ENCODE results near the gene WRAP53. TPM values are rescaled to one million over a fixed set of nuclear protein-coding genes. Genes with fewer than 3 reads are reported as not detected.

WRAP53 gene
- total and polyA plus RNA-seq, 2 of the 13 experiments (the other 11 are each of a cell fraction or from before 2014, with no cell fraction given) = 7.0 to 19.5 TPM

GRCh38 chr17:7686222-7687071 is 1.8 kb upstream of the WRAP53 start (continued):
- TF ChIP-seq SCMH1 (CRISPR knock-in tag; IDR thresholded peaks at IDR 0.05; ENCODE audit: borderline replicate concordance) (no peak), PHF8 (CRISPR knock-in tag; IDR thresholded peaks at IDR 0.05) (peak; percentile 41), ZNF574 (CRISPR knock-in tag; IDR thresholded peaks at IDR 0.05) (peak; percentile 43), TCF7L2 (IDR thresholded peaks at IDR 0.05; ENCODE audit: low read depth, low read length) (no peak), ARID4A (CRISPR knock-in tag; IDR thresholded peaks at IDR 0.05; ENCODE audit: borderline replicate concordance) (no peak; the same call in none of the 2 replicates), CENPBD1 (CRISPR knock-in tag; IDR thresholded peaks at IDR 0.05; ENCODE audit: borderline replicate concordance, low read depth) (no peak), MTF2 (CRISPR knock-in tag; IDR thresholded peaks at IDR 0.05; ENCODE audit: borderline replicate concordance) (no peak), ZBTB20 (CRISPR knock-in tag; IDR thresholded peaks at IDR 0.05; ENCODE audit: borderline replicate concordance, low read depth) (no peak), ZKSCAN8 (CRISPR knock-in tag; IDR thresholded peaks at IDR 0.05; ENCODE audit: borderline replicate concordance) (0 out of 2 replicates have a peak, but pooled peaks have one; percentile 0), ZNF512B (CRISPR knock-in tag; IDR thresholded peaks at IDR 0.05; ENCODE audit: borderline replicate concordance) (no peak), ZNF567 (CRISPR knock-in tag; IDR thresholded peaks at IDR 0.05; ENCODE audit: borderline replicate concordance) (peak; percentile 46; the same call in 1 of the 2 replicates), ZBTB8A (CRISPR knock-in tag; IDR thresholded peaks at IDR 0.05; ENCODE audit: borderline replicate concordance, low read depth) (no peak), ZFP62 (CRISPR knock-in tag; IDR thresholded peaks at IDR 0.05) (no peak), RORA (CRISPR knock-in tag; IDR thresholded peaks at IDR 0.05) (no peak), JARID2 (CRISPR knock-in tag; IDR thresholded peaks at IDR 0.05; ENCODE audit: insufficient replicate concordance) (no peak), RXRB (CRISPR knock-in tag; IDR thresholded peaks at IDR 0.05; ENCODE audit: borderline replicate concordance) (0 out of 2 replicates have a peak, but pooled peaks have one; percentile 9), FOXC1 (CRISPR knock-in tag; IDR thresholded peaks at IDR 0.05; ENCODE audit: borderline replicate concordance) (peak; percentile 19; the same call in 1 of the 2 replicates)
